IgD-negative memory B cell (primary cell): ENCODE results near the gene AGXT. TPM values are rescaled to one million over a fixed set of nuclear protein-coding genes. Genes with fewer than 3 reads are reported as not detected.
A peak's percentile ranks its signal among the peaks of the same experiment; 100 is the strongest.

Experiments
- H3K27ac Mint-ChIP-seq, 3 donors: one replicate each; pipeline ENCODE4 v1.8.0; 2020 to 2022; ENCODE audit warnings: mild to moderate bottlenecking in 3 of 3, mixed read lengths in 3 of 3, moderate library complexity in 1 of 3
- H3K27me3 Mint-ChIP-seq: one replicate; pipeline ENCODE4 v1.8.0; 2021; ENCODE audit warnings: mixed read lengths
- H3K36me3 Mint-ChIP-seq: one replicate; pipeline ENCODE4 v1.8.0; 2020; ENCODE audit warnings: mild to moderate bottlenecking, mixed read lengths
- H3K4me1 Mint-ChIP-seq, 3 donors: one replicate each; pipeline ENCODE4 v1.8.0; 2020 to 2022; ENCODE audit warnings: mixed read lengths in 3 of 3, mild to moderate bottlenecking in 1 of 3
- H3K4me3 Mint-ChIP-seq, 4 donors: one replicate each; pipeline ENCODE4 v1.8.0; 2020 to 2022; ENCODE audit warnings: mild to moderate bottlenecking in 4 of 4, mixed read lengths in 4 of 4, moderate library complexity in 3 of 4
- H3K9me3 Mint-ChIP-seq, 3 donors: one replicate each; pipeline ENCODE4 v1.8.0; 2020 to 2021; ENCODE audit warnings: mixed read lengths in 3 of 3, mild to moderate bottlenecking in 1 of 3
- polyA plus RNA-seq: library from polyadenylated mRNA; unstranded; fragments of 300-500 nt; fragmentation: Illumina TruSeq; gene quantifications from one replicate; pipeline ENCODE4 v1.2.3, GENCODE V29; 2021

Gene AGXT
- polyA plus RNA-seq, 1 donor from 2014 or later, result not detected

DNA sequence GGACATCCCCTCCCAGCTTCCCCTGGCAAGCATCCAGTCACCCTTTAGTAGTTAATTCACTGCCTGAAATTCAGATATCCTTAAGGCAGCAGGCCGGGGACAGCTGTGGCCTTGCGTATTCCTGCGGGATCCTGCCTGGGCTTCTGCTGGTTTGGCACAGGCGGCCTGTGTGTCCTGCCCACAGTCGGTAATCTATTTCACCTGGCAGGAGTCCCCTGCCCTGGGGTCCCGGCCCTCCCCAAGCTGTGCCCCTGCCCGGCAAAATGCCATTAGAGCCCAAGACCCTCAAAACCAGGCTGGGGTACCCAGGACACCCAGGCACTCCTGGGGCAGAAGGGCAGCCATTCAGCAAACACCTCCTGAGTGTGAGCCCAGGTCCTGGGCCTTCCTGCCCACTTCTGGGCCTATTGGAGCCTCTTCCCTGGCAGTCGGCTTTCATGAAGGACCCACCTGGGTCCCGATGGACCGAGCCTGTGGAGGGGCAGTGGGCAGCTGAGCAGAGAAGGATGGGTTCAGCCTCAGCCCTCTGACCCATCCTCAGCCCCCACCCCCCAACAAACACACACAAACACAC lies 49.1 kb downstream of the AGXT start:
- H3K4me3 Mint-ChIP-seq, result peak overlapping the region in 1 of 4 donors; percentile 23
- H3K27ac Mint-ChIP-seq, result no peak overlapping the region
- peaks cover 14% of the 10 kb centered on the region for H3K27me3 Mint-ChIP-seq
- H3K36me3 Mint-ChIP-seq, result no peaks in the 10 kb centered on the region
- peaks cover 0 to 1% (median 0%) of the 10 kb centered on the region in 3 donors for H3K4me1 Mint-ChIP-seq
- H3K9me3 Mint-ChIP-seq, result no peaks in the 10 kb centered on the region

GRCh38 chr2:240918258-240919091 lies 49.9 kb downstream of the AGXT start:
- peak overlapping the region in 1 of 4 donors; percentile 28 for H3K4me3 Mint-ChIP-seq

GRCh38 chr2:240919161-240919781 lies 50.6 kb downstream of the AGXT start:
- no peaks in the 10 kb centered on the region for H3K9me3 Mint-ChIP-seq
- H3K4me3 Mint-ChIP-seq, result peak overlapping the region in 1 of 4 donors; percentile 33
- peaks cover 11% of the 10 kb centered on the region for H3K27me3 Mint-ChIP-seq
- H3K36me3 Mint-ChIP-seq, result no peaks in the 10 kb centered on the region
- H3K27ac Mint-ChIP-seq, result no peak overlapping the region
- H3K4me1 Mint-ChIP-seq, result peaks cover 0 to 1% (median 0%) of the 10 kb centered on the region in 3 donors

More at GRCh38 chr2:240918258-240919091, 49.9 kb downstream of the AGXT start:
- Mint-ChIP-seq H3K9me3 (no peaks in the 10 kb centered on the region), H3K27me3 (peaks cover 14% of the 10 kb centered on the region), H3K4me1 (peaks cover 0 to 1% (median 0%) of the 10 kb centered on the region in 3 donors), H3K27ac (no peak overlapping the region), H3K36me3 (no peaks in the 10 kb centered on the region)

DNA sequence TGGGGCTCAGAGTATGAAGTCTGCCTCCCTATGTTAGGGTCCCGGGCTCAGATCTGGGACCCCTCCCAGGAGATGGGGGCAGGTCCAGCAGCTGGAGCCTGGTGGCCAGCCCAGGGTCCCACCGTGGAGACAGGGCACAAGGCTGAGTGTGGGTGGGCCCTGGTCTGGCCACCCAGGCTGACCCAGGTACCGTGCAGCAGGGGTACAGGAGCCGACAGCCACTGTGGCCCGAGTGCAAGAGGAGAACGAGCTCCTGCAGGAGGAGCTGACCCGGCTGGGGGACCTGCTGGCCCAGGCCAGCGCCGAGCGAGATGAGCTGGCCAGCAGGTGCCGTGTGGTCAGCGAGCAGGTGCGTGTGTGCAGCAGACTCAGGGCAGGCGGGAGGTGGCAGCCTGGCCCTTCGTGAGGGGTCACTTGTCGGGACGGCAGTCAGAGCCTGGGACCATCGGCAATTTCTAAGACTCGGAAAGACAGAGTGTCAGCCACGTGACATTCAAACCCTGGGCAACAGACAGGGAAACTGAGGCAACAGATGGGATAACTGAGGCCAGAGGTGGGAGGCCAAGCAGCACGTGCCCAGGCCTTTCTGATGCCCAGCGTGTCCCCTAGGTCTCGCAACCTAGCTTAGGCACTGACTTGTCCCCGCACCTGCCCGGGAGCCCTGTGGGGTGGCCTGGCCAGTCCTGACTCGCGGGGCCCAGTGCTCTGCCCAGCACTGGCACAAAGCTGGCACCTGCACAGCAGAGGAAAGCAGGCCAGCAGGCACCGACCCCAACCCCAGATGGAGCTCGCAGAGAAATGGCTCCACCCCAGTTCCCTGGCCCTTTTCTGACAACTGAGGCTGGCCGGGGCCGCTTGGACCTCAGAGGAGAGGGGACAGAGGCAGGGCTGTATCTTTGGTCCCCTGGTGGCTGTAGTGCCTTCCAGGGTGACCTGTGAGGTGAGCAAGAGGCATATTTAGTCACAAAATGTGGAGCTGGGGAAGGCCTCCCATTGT lies 51.5 kb downstream of the AGXT start:
- Mint-ChIP-seq H3K4me1 (peaks cover 0 to 1% (median 0%) of the 10 kb centered on the region in 3 donors), H3K27me3 (peaks cover 3% of the 10 kb centered on the region), H3K27ac (no peak overlapping the region), H3K9me3 (no peaks in the 10 kb centered on the region), H3K4me3 (no peak overlapping the region), H3K36me3 (no peaks in the 10 kb centered on the region)

DNA sequence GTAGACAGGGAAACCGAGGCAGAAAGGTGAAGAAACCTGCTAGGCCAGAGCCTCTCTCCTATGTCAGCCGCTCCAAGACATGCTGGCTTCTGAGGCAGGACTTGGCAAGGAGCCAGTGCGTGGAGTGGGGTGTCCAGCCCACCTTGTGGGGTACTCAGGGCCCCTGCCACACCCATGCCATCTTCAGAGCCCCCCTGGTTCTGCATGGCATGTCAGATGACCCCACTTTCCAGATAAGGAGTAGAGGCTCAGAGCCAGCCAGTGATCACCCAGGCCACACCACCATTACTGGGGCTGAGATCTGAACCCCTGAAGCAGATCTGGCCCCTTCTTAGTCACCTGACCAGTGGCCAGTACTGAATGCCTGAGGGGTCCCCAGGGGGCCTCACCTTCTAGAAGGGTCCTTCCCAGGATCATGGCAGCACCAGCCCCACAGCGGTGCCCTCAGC lies 52.2 kb downstream of the AGXT start:
- H3K4me1 Mint-ChIP-seq, result peaks cover 0 to 1% (median 0%) of the 10 kb centered on the region in 3 donors
- no peak overlapping the region for H3K27ac Mint-ChIP-seq
- no peak overlapping the region for H3K4me3 Mint-ChIP-seq
- peaks cover 3% of the 10 kb centered on the region for H3K27me3 Mint-ChIP-seq
- H3K36me3 Mint-ChIP-seq, result no peaks in the 10 kb centered on the region
- H3K9me3 Mint-ChIP-seq, result no peaks in the 10 kb centered on the region

DNA sequence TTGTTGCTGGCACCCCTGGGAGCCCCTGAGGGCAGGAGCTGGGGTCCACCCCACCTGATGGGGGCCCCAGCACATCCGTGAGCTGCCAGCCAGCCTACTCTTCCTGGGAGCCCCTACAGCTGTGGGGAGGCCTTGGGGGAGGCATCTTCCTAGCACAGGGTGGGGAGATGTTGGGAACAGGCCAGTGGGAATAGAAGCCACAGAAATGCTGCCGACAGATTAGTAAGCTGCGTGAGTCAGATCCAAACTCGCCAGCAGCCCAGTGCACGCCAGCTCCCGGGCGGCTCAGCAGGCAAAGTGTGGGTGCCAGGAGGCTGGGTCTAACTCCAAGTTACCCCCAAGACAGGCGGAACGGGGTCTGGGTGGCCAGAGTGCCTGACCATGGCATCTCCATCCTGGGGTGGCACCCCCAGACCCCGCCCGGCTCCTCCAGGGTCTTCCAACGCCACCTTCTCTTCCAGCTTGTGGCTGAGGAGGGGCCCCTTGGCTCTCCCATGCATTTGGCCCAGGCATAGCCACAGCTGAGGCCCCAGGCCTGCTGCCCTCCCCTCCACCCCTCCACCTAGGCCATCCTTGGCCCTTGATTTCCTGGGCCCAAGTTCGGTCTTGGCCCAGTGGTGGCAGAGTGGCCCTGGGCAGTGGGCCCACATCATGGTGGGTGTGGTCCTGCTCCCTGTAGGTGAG lies 52.8 kb downstream of the AGXT start:
- H3K9me3 Mint-ChIP-seq, result no peaks in the 10 kb centered on the region
- no peak overlapping the region for H3K4me3 Mint-ChIP-seq
- H3K4me1 Mint-ChIP-seq, result peaks cover 0 to 1% (median 0%) of the 10 kb centered on the region in 3 donors
- H3K27ac Mint-ChIP-seq, result peak overlapping the region in 1 of 3 donors; percentile 47
- H3K27me3 Mint-ChIP-seq, result peaks cover 3% of the 10 kb centered on the region
- no peaks in the 10 kb centered on the region for H3K36me3 Mint-ChIP-seq

GRCh38 chr2:240921995-240922244 lies 53.3 kb downstream of the AGXT start:
- Mint-ChIP-seq H3K27ac (no peak overlapping the region), H3K4me1 (no peaks in the 10 kb centered on the region), H3K27me3 (peaks cover 3% of the 10 kb centered on the region), H3K4me3 (no peak overlapping the region), H3K9me3 (no peaks in the 10 kb centered on the region), H3K36me3 (no peaks in the 10 kb centered on the region)

- no peaks in the 10 kb centered on the region for H3K27me3 Mint-ChIP-seq
- peaks cover 0 to 3% (median 0%) of the 10 kb centered on the region in 3 donors for H3K9me3 Mint-ChIP-seq
- no peaks in the 10 kb centered on the region for H3K36me3 Mint-ChIP-seq
- H3K4me1 Mint-ChIP-seq, result peaks cover 0 to 4% (median 0%) of the 10 kb centered on the region in 3 donors
- no peak overlapping the region for H3K4me3 Mint-ChIP-seq
- H3K27ac Mint-ChIP-seq, result no peak overlapping the region
These were observed 53.8 kb downstream of the AGXT start for GRCh38 chr2:240922245-240922981.

DNA sequence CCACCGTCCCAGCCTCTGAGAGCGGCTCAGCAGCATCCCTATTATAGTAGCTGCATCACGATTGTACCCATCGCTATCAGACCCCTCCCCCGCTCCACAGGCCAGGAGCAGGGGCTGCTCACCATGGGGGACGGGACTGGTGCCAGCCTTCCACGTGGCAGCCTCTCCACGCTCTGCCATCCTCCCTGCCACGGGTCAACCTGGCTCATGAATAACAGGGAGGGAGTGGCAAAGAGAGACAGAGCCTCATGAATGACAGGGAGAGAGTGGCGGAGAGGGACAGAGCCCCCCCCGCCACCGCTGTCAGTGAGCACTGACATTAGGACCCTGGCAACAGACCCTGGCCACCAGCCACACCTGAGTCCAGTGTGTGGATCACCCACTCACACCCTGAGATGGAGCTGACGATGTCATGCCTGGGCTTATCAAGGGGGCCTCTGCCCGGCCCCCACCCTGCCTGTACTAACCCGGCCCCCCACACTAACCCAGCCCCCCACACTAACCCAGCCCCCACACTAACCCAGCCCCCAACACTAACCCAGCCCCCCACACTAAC lies 54.4 kb downstream of the AGXT start:
- Mint-ChIP-seq H3K4me1 (peaks cover 0 to 4% (median 0%) of the 10 kb centered on the region in 3 donors), H3K9me3 (peaks cover 0 to 3% (median 0%) of the 10 kb centered on the region in 3 donors), H3K36me3 (no peaks in the 10 kb centered on the region), H3K4me3 (no peak overlapping the region), H3K27ac (no peak overlapping the region), H3K27me3 (peaks cover 1% of the 10 kb centered on the region)

- H3K27ac Mint-ChIP-seq, result no peak overlapping the region
- peaks cover 0 to 3% (median 3%) of the 10 kb centered on the region in 3 donors for H3K9me3 Mint-ChIP-seq
- no peak overlapping the region for H3K4me3 Mint-ChIP-seq
- peaks cover 4% of the 10 kb centered on the region for H3K27me3 Mint-ChIP-seq
- peaks cover 0 to 4% (median 0%) of the 10 kb centered on the region in 3 donors for H3K4me1 Mint-ChIP-seq
- no peaks in the 10 kb centered on the region for H3K36me3 Mint-ChIP-seq
These were observed 56.6 kb downstream of the AGXT start for GRCh38 chr2:240925191-240925567.

GRCh38 chr2:240925568-240926515 lies 57.2 kb downstream of the AGXT start:
- Mint-ChIP-seq H3K27me3 (peaks cover 4% of the 10 kb centered on the region), H3K9me3 (peaks cover 0 to 3% (median 3%) of the 10 kb centered on the region in 3 donors), H3K4me1 (peaks cover 0 to 4% (median 0%) of the 10 kb centered on the region in 3 donors), H3K36me3 (no peaks in the 10 kb centered on the region), H3K4me3 (no peak overlapping the region), H3K27ac (no peak overlapping the region)

GRCh38 chr2:240926516-240927389 lies 58.1 kb downstream of the AGXT start:
- no peaks in the 10 kb centered on the region for H3K36me3 Mint-ChIP-seq
- no peak overlapping the region for H3K27ac Mint-ChIP-seq
- peaks cover 0 to 3% (median 3%) of the 10 kb centered on the region in 3 donors for H3K9me3 Mint-ChIP-seq
- H3K27me3 Mint-ChIP-seq, result peaks cover 7% of the 10 kb centered on the region
- peaks cover 0 to 4% (median 0%) of the 10 kb centered on the region in 3 donors for H3K4me1 Mint-ChIP-seq
- peak overlapping the region in 1 of 4 donors; percentile 56 for H3K4me3 Mint-ChIP-seq
